ENCODE data around the gene UNC93B1.
A peak's percentile ranks its signal among the peaks of the same experiment; 100 is the strongest.

Gene UNC93B1

GRCh38 chr11:68039526-68040086, 35.7 kb upstream of the UNC93B1 start:
- H3K36me3 ChIP-seq (ENCODE audit: control insufficient read depth in 5 of 5, insufficient read depth in 5 of 5, low read length in 5 of 5), result peaks cover 0 to 43% (median 20%) of the 10 kb centered on the region in 5 donors
- no peaks in the 10 kb centered on the region for H3K27me3 ChIP-seq (ENCODE audit: control insufficient read depth in 5 of 5, insufficient read depth in 4 of 5, low read length in 5 of 5)
- H3K9me3 ChIP-seq (ENCODE audit: control insufficient read depth in 5 of 5, low read length in 5 of 5), result no peaks in the 10 kb centered on the region
- peaks cover 0 to 64% (median 58%) of the 10 kb centered on the region in 5 donors for H3K4me1 ChIP-seq (ENCODE audit: control insufficient read depth in 5 of 5, insufficient read depth in 5 of 5, low read length in 5 of 5)
- peak overlapping the region; percentile 72 to 85 (median 82) for H3K4me3 ChIP-seq (ENCODE audit: low read depth in 1 of 5, low read length in 5 of 5)
- H3K9ac ChIP-seq (ENCODE audit: low read length in 5 of 5), result peak overlapping the region; percentile 56 to 92 (median 78)
- peak overlapping the region; percentile 83 for H3K27ac ChIP-seq (ENCODE audit: low read depth, low read length)

DNA sequence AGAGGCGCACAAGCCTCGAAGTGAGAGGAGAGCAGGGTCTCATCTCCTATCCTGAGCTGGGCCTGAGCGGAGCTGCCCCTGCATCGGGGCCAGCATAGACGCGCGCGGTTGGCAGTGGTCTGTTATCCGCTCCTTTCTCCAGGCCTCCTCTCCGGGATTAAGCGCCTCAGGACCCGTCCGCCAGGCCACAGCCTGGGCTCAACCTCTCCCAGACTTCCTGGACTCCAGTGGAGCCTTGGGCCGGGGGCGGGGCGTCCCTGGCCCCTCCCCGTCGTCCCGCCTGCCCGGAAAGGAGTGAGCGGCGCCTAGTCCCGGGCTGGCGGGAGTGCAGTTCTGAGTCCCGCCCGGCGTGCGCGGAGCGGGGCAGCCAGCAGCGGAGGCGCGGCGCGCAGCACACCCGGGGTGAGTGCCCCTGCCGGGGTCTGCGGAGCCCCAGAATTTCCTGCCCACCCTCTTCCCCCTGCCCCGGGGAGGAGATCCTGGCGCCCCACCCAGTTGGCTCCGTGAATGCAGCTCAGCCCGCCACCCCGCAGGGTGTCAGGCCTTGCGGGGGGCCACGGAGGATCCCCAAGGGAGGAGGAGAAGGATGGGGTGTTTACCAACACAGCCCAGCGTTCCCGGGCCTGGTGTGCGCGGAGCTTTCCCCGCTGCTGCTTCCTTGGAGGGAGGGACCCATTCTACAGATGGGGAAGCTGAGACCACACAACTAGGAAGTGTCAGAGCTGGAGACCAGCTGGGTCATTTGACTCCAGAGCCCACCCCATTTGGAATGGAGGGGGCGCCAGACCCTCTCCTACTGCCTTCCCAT, 35.0 kb upstream of the UNC93B1 start, which contains the start of gene TCIRG1:
TCIRG1 (plus strand) TSS at position 308 of the 808 bp plus-strand sequence. CDS start 2,247 bp downstream, outside the sequence.
- peak within 1 kb of the TSS; percentile 76 to 92 (median 80) for H3K9ac ChIP-seq (ENCODE audit: low read length in 5 of 5)
- H3K27me3 ChIP-seq (ENCODE audit: control insufficient read depth in 5 of 5, insufficient read depth in 4 of 5, low read length in 5 of 5), result no peaks in the 10 kb centered on the region
- H3K36me3 ChIP-seq (ENCODE audit: control insufficient read depth in 5 of 5, insufficient read depth in 5 of 5, low read length in 5 of 5), result peaks cover 0 to 39% (median 16%) of the 10 kb centered on the region in 5 donors
- H3K4me3 ChIP-seq (ENCODE audit: low read depth in 1 of 5, low read length in 5 of 5), result peak within 1 kb of the TSS; percentile 72 to 85 (median 82)
- no peaks in the 10 kb centered on the region for H3K9me3 ChIP-seq (ENCODE audit: control insufficient read depth in 5 of 5, low read length in 5 of 5)
- H3K4me1 ChIP-seq (ENCODE audit: control insufficient read depth in 5 of 5, insufficient read depth in 5 of 5, low read length in 5 of 5), result peaks cover 0 to 68% (median 59%) of the 10 kb centered on the region in 5 donors
- H3K27ac ChIP-seq (ENCODE audit: low read depth, low read length), result peak within 1 kb of the TSS; percentile 83

DNA sequence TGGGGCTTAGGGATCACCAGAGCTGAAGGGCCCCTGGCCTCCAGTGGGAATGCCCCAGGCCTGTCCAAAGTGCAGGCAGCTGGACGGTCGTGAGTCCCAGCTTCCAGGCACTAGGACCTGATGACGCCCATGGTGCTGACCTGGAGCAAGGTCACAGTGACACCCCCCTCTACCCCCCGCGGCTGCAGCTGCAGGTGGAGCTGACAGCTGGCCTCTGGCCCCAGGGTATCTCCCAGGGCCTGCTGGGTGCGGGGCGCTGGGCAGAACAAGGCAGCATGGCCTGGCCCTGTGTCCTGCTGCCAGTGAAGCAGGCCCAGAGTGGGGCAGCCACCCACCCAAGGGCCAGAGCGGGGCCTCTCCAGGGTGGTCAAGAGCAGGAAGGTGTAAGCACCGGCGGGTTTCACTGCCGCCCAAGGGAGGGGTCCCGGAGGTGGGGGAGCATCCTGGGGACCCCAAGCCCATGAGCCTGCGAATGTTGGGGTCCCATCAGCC, 34.4 kb upstream of the UNC93B1 start:
- Histone ChIP-seq H3K36me3 (ENCODE audit: control insufficient read depth in 5 of 5, insufficient read depth in 5 of 5, low read length in 5 of 5) (peaks cover 0 to 38% (median 15%) of the 10 kb centered on the region in 5 donors), H3K27ac (ENCODE audit: low read depth, low read length) (peak overlapping the region; percentile 83), H3K4me3 (ENCODE audit: low read depth in 1 of 5, low read length in 5 of 5) (peak overlapping the region in 4 of 5 donors; percentile 72 to 85 (median 79)), H3K9ac (ENCODE audit: low read length in 5 of 5) (peak overlapping the region; percentile 63 to 92 (median 80)), H3K9me3 (ENCODE audit: control insufficient read depth in 5 of 5, low read length in 5 of 5) (no peaks in the 10 kb centered on the region), H3K27me3 (ENCODE audit: control insufficient read depth in 5 of 5, insufficient read depth in 4 of 5, low read length in 5 of 5) (no peaks in the 10 kb centered on the region), H3K4me1 (ENCODE audit: control insufficient read depth in 5 of 5, insufficient read depth in 5 of 5, low read length in 5 of 5) (peaks cover 3 to 70% (median 62%) of the 10 kb centered on the region in 5 donors)

DNA sequence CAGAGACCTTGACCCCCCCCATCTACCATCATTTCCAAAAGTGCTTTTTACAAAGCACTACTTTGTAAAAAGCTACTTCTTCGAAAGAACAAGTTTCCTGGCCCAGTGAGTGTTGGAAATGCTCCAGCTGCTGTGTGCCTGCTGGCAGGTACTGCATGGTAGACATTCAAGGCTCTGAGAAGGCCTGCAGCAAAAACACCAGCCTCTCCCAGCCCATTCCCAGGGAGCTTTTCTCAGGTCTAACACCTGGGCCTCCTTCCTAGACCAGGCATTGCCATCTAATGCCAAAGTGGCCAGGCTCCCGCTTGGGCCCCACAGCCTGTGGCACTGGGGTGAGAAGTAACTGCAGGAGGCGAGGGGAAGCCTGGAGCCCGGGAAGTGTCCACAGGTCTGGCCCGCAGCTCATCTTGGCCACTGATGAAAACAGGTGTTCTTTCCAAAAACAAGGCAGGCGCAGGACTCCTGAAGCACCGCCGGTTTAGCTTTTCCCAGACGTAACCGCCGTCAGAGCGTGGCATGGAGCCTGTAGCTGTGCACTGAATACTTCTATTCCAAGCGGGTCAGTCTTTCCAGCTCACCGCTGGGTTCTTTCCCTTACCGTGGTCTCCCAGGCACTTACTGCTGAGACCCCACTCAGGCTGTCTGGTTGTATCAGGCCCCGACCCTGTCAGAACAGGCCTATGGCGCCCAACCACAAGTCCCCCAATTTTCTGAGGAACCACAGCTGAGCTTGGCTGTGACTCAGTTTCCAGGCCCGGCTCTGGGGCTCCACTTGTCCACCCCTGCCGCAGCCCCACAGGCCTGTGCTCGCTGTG, 33.7 kb upstream of the UNC93B1 start:
- Histone ChIP-seq H3K4me3 (ENCODE audit: low read depth in 1 of 5, low read length in 5 of 5) (peak overlapping the region in 2 of 5 donors; percentile 19 to 85), H3K27ac (ENCODE audit: low read depth, low read length) (peak overlapping the region; percentile 83), H3K4me1 (ENCODE audit: control insufficient read depth in 5 of 5, insufficient read depth in 5 of 5, low read length in 5 of 5) (peaks cover 3 to 72% (median 63%) of the 10 kb centered on the region in 5 donors), H3K36me3 (ENCODE audit: control insufficient read depth in 5 of 5, insufficient read depth in 5 of 5, low read length in 5 of 5) (peaks cover 0 to 37% (median 17%) of the 10 kb centered on the region in 5 donors), H3K27me3 (ENCODE audit: control insufficient read depth in 5 of 5, insufficient read depth in 4 of 5, low read length in 5 of 5) (no peaks in the 10 kb centered on the region), H3K9me3 (ENCODE audit: control insufficient read depth in 5 of 5, low read length in 5 of 5) (no peaks in the 10 kb centered on the region), H3K9ac (ENCODE audit: low read length in 5 of 5) (peak overlapping the region in 4 of 5 donors; percentile 24 to 92 (median 72))

- Histone ChIP-seq H3K9me3 (ENCODE audit: control insufficient read depth in 5 of 5, low read length in 5 of 5) (no peaks in the 10 kb centered on the region), H3K27me3 (ENCODE audit: control insufficient read depth in 5 of 5, insufficient read depth in 4 of 5, low read length in 5 of 5) (no peaks in the 10 kb centered on the region), H3K9ac (ENCODE audit: low read length in 5 of 5) (peak overlapping the region in 4 of 5 donors; percentile 24 to 92 (median 70)), H3K4me1 (ENCODE audit: control insufficient read depth in 5 of 5, insufficient read depth in 5 of 5, low read length in 5 of 5) (peaks cover 4 to 79% (median 71%) of the 10 kb centered on the region in 5 donors), H3K27ac (ENCODE audit: low read depth, low read length) (peak overlapping the region; percentile 83), H3K36me3 (ENCODE audit: control insufficient read depth in 5 of 5, insufficient read depth in 5 of 5, low read length in 5 of 5) (peaks cover 0 to 38% (median 18%) of the 10 kb centered on the region in 5 donors), H3K4me3 (ENCODE audit: low read depth in 1 of 5, low read length in 5 of 5) (peak overlapping the region in 1 of 5 donors; percentile 19)
These were observed 32.9 kb upstream of the UNC93B1 start for GRCh38 chr11:68036717-68037239.

DNA sequence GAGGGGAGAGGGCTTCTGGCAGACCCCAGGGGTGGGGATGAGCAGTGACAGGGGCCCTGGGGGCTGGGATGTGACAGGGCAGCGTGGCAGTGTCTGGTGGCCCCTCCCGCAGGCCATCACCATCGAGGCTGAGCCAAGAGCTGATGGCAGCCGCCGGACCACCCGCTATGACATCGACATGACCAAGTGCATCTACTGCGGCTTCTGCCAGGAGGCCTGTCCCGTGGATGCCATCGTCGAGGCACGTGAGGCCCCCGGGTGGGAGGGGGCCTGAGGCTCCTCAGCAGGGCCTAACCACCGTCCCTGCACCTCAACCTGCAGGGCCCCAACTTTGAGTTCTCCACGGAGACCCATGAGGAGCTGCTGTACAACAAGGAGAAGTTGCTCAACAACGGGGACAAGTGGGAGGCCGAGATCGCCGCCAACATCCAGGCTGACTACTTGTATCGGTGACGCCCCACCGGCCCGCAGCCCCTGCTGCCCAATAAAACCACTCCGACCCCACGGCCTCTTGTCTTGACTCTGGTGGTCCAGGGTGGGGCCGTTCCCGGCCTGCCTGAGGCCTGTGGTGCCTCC, 32.3 kb upstream of the UNC93B1 start:
- Histone ChIP-seq H3K9ac (ENCODE audit: low read length in 5 of 5) (peak overlapping the region in 3 of 5 donors; percentile 60 to 92 (median 80)), H3K9me3 (ENCODE audit: control insufficient read depth in 5 of 5, low read length in 5 of 5) (no peaks in the 10 kb centered on the region), H3K27me3 (ENCODE audit: control insufficient read depth in 5 of 5, insufficient read depth in 4 of 5, low read length in 5 of 5) (no peaks in the 10 kb centered on the region), H3K4me3 (ENCODE audit: low read depth in 1 of 5, low read length in 5 of 5) (no peak overlapping the region), H3K4me1 (ENCODE audit: control insufficient read depth in 5 of 5, insufficient read depth in 5 of 5, low read length in 5 of 5) (peaks cover 4 to 82% (median 77%) of the 10 kb centered on the region in 5 donors), H3K36me3 (ENCODE audit: control insufficient read depth in 5 of 5, insufficient read depth in 5 of 5, low read length in 5 of 5) (peaks cover 0 to 38% (median 14%) of the 10 kb centered on the region in 5 donors), H3K27ac (ENCODE audit: low read depth, low read length) (peak overlapping the region; percentile 83)

GRCh38 chr11:68035266-68035876, 31.5 kb upstream of the UNC93B1 start:
- Histone ChIP-seq H3K36me3 (ENCODE audit: control insufficient read depth in 5 of 5, insufficient read depth in 5 of 5, low read length in 5 of 5) (peaks cover 0 to 38% (median 14%) of the 10 kb centered on the region in 5 donors), H3K9ac (ENCODE audit: low read length in 5 of 5) (no peak overlapping the region), H3K27me3 (ENCODE audit: control insufficient read depth in 5 of 5, insufficient read depth in 4 of 5, low read length in 5 of 5) (no peaks in the 10 kb centered on the region), H3K9me3 (ENCODE audit: control insufficient read depth in 5 of 5, low read length in 5 of 5) (no peaks in the 10 kb centered on the region), H3K4me3 (ENCODE audit: low read depth in 1 of 5, low read length in 5 of 5) (no peak overlapping the region), H3K4me1 (ENCODE audit: control insufficient read depth in 5 of 5, insufficient read depth in 5 of 5, low read length in 5 of 5) (peaks cover 4 to 79% (median 75%) of the 10 kb centered on the region in 5 donors), H3K27ac (ENCODE audit: low read depth, low read length) (no peak overlapping the region)

DNA sequence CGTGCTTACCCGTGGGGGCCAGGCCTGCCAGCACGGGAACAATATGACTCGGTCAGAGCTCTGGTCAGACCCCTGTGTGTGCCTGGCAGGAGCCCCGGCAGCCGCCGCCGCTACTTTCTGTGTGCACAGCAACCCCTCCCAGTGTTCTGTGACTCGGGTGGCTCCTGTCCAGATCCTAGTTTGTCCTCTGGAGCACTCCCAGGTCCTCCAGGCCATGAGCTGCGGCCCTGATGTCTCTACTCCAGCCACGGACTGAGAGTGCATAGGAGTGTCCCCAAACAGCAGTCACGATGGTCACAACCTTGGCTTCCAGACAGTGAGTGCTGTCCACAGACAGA, 29.8 kb upstream of the UNC93B1 start:
- peaks cover 0 to 38% (median 14%) of the 10 kb centered on the region in 5 donors for H3K36me3 ChIP-seq (ENCODE audit: control insufficient read depth in 5 of 5, insufficient read depth in 5 of 5, low read length in 5 of 5)
- H3K4me3 ChIP-seq (ENCODE audit: low read depth in 1 of 5, low read length in 5 of 5), result no peak overlapping the region
- peak overlapping the region in 3 of 5 donors; percentile 1 to 59 (median 4) for H3K9ac ChIP-seq (ENCODE audit: low read length in 5 of 5)
- H3K4me1 ChIP-seq (ENCODE audit: control insufficient read depth in 5 of 5, insufficient read depth in 5 of 5, low read length in 5 of 5), result peaks cover 4 to 78% (median 68%) of the 10 kb centered on the region in 5 donors
- H3K9me3 ChIP-seq (ENCODE audit: control insufficient read depth in 5 of 5, low read length in 5 of 5), result no peaks in the 10 kb centered on the region
- peak overlapping the region; percentile 35 for H3K27ac ChIP-seq (ENCODE audit: low read depth, low read length)
- no peaks in the 10 kb centered on the region for H3K27me3 ChIP-seq (ENCODE audit: control insufficient read depth in 5 of 5, insufficient read depth in 4 of 5, low read length in 5 of 5)
